Kidney tubule cell (primary cell): ENCODE measurements around the gene TM2D1.

Experiments used
- DNase-seq: peaks from one replicate; pipeline ENCODE4 v3.0.0-alpha.2; 2018; ENCODE audit warnings: low spot score

The TM2D1 gene

GRCh38 chr1:61644303-61644702, 80.6 kb downstream of the TM2D1 start:
- DNase-seq, result no peak

- no peak for DNase-seq
Observed at GRCh38 chr1:61642475-61643232, 82.3 kb downstream of the TM2D1 start.

DNA sequence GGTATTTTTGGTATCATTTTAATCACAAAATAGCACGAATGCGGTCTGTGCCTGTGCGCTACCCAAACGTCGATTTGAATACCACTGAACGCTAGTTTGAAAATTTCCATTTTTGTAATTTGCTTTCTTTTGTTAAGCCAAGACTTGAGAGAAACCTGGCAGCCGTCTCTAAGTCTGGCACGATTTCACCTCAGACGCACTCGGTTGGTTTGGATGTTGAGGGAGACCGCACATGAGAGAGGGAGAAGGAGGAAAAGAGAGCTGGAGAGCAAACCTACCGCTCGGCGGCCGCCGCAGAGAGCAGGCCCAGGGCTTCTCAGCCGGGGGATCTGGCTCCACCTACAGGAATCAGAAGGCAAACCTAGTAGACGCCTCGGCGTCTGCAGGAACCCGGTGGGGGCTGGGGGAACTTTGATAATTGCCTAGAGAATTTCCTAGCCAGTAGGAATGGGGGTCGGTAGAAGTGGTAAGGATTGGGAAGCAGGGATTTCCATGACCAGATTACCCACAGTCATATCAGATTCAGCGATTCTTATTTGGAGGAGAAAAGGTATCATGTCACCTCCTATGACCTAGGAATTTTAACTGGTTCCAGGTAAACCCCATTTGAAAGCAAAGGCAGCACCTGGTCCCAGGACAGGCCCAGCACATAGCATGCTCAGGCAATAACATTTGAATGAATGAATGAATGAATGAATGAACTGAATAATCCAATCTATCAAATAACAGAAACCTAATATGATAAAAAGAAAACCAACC, 83.2 kb downstream of the TM2D1 start:
- DNase-seq, result peak; percentile 66

DNA sequence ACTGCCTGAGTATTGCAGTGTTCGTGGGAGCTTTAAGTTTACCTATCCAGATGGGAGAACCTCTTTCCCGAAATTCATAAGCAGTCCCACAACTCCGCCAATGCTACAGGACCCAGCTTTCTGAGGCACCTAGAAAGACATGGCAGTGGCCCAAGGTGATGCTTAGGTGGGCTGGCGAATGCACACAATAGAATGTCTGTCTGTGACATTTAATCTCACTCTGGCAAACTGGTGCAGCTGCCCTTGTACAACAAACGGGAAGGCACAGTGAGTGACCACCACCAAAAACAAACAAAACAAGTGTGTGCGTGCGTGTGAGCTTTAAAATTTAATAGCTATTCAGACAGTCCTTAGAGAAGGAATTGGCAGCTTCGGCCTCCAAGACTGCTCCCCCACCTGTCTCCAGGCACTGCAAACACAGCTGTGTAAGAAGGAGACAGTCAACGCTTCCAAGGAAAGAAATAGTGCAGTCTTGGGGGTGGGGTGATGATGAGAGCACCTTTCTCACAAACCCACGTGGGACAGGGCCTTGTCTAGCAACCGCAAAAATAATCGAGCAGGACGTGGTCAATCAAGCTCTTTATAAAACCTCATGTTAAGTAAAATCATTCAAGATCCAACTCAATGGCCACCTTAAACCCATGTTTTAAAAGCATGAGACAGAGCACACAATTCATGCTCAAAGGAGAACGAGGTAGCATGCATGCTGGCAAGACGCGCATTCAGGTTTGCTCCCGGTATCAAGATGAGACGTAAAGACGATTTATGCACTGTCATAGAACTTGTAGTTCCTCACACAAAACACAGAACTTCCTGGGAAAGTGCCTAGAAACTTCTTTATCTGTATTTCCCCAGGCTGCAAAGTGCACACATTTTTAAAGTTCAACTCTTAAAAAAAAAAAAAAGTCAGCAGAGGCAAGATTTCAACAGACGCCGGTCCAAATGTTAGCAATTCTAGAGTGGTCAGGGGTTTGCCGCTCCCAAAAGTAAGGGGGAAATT, 84.1 kb downstream of the TM2D1 start:
- no peak for DNase-seq

DNA sequence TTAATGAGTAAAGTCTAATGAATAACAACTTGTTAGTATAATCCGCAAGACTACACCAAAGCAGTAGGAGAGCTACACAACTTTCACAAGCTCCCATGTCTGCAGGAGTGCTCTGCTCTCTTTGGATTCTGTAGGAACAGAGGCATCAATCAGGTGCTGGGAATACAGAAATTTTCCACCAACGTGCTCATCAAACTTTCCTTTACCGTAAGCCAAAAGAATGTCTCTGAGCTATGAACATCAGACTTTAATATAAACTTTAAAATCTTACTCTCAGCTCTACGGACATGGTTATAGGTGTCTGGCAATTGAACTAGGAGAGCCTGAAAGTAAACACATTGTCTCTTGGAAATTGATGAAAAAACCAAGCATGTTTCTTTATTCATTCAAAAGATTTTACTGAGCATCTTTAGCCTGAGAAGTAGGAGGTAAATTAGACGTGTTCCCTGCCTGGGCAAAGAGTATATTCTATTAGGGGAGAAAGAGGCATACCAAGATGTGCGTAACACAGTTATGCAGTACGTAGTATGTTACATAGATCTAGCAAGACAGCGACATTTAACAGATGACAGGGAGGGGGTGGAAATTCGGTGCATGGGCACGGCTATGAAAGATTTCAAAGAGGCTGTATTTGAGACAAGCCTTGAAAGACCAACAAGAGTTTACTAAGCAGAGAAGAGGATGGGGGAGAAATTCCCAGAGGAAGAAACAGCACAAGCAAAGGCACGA, 85.2 kb downstream of the TM2D1 start:
- no peak for DNase-seq

DNA sequence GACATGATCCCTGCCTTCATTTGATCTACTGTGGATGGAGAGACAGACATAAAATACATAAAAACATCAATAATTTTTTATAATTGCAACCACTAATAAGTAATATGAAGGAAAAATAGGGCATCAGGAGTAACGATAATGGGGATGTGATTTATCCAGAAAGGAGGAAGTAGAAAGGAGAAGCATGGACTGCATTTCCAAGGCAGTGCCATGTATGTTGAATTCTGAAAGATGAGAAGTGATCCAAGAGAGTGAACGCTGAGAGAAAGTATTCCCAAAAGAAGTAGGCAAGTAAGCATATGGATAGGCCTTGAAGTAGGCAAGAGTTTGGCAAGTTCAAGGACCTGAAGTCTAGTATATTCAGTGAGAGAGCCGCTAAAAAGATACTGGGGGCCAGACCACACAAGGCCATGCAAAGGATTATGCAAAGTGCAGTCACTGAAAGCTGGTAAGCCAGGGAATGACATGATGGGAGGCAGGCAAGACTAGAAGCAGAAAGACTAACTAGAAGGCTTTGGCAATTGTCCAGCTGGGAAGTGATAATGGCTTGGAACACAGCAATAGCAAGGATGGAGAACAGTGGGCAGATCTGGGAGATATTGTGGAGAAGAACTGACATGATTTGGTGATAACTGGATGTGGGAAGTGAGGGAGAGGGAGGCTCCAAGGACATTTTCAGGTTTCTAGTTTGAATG, 85.9 kb downstream of the TM2D1 start:
- no peak for DNase-seq

DNA sequence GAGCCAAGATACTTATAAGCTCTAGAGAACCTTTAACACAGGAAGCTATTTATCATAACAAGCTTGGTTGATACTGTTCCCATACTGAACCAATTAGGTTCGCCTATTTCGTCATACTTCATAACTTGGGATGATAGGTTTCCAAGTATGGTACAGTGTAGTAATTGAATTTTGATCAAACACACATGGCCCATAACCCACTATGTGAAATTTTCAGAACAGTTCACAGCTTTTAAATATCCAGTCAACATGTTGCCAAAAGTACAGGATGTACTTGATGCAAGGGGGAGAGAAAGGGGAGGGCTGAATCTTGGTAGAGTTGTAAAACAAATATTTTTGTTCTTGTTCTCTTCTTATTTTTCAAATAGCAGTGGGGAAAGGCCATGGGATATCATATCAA, 86.6 kb downstream of the TM2D1 start:
- DNase-seq, result no peak

DNA sequence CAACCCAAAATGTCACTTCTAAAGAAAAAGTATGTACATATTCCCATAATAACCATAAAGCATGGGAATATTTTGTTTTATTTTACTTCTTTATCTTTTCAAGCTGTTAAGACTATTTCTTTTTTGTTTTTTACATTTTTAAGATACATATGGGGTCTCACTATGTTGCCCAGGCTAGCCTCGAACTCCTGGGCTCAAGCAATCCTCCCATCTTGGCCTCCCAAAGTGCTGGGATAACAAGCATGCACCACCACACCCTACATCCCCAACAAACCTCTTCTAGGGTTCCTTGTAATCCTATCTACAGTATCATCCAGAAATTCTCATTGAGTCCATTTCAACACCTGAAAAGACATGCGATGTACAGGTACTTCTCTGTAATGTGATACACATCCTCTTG, 87.5 kb downstream of the TM2D1 start:
- no peak for DNase-seq

DNA sequence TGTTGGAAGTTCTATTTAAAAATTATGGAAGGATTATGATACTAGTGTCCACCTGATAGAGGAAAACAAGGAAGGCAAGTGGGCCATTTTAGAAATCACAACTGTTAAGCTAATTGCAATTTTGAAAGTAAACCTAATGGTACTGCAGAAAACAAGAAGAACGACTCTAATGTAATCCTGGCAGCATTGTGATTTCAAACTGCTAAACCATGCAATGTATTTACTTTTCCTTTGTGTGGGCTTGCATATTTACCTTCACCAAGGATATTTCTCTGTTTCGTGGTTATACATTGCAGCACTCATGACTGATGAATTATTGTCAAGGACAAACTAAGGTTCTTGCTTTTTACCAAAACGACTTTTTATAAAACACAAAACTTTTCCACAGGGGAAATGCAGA, 88.1 kb downstream of the TM2D1 start:
- no peak for DNase-seq

- no peak for DNase-seq
Observed at GRCh38 chr1:61636376-61636775, 88.6 kb downstream of the TM2D1 start.

- DNase-seq, result no peak
Observed at GRCh38 chr1:61635557-61635956, 89.4 kb downstream of the TM2D1 start.

DNA sequence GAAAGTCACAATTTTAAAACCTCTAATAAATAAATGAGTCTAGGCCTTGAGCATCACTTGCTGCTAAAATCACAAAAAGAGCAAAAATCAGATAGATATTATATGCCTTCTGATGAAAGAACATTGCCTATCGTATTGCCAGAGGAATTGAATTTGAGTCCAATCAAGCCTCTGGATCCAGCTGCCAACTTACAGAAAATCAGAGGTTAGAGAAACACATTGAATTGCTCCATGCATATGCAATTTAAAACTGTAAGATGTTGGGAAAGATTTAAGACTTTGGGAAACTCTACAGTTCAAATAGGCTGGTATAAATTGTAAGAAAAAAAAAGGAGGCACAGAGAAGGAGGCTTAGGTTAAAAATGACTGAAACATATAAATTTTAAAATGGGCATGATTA, 93.5 kb downstream of the TM2D1 start:
- DNase-seq, result no peak
